Vagina (tissue), 2 donors: Measurements from ENCODE around the gene IRX5. TPM values are rescaled to one million over a fixed set of nuclear protein-coding genes. Genes with fewer than 3 reads are reported as not detected.

ENCODE experiments used
- DNase-seq, 2 donors: peaks; one replicate each; pipeline ENCODE4 v3.0.0-alpha.2; 2017; ENCODE audit errors: extremely low spot score in 2 of 2
- H3K27ac ChIP-seq: fragments of 200-600 bp; sonication (generic); one replicate; pipeline ENCODE4 v1.5.1; 2019
- H3K27me3 ChIP-seq: fragments of 200-600 bp; sonication (generic); one replicate; pipeline ENCODE4 v1.5.1; 2019
- H3K36me3 ChIP-seq, 2 donors: fragments of 200-600 bp; sonication (generic); one replicate each; pipeline ENCODE4 v1.5.1; 2017 to 2019
- H3K4me1 ChIP-seq: fragments of 200-600 bp; sonication (generic); one replicate; pipeline ENCODE4 v1.5.1; 2019
- H3K4me3 ChIP-seq, 2 donors: fragments of 200-600 bp; sonication (generic); 1 replicate in 1 of 2; 2 replicates in 1 of 2; pipeline ENCODE4 v1.5.1; 2016 to 2019
- H3K9me3 ChIP-seq: fragments of 200-600 bp; sonication (generic); one replicate; pipeline ENCODE4 v1.5.1; 2019
- CTCF ChIP-seq, 3 experiments: fragments of 450-650 bp in 2 of 3; fragments of 200-600 bp in 1 of 3; sonication (generic) in 1 of 3; IDR thresholded peaks; one replicate each; pipeline ENCODE4 v1.5.1; 2017 to 2019; ENCODE audit warnings: antibody characterized with exemption in 3 of 3, mild to moderate bottlenecking in 2 of 3, moderate library complexity in 2 of 3
- POLR2A ChIP-seq, 2 donors: fragments of 450-650 bp; IDR thresholded peaks; one replicate each; pipeline ENCODE4 v1.6.1; 2017; ENCODE audit warnings: antibody characterized with exemption in 2 of 2, mild to moderate bottlenecking in 2 of 2, moderate library complexity in 2 of 2
- POLR2AphosphoS5 ChIP-seq, 2 donors: sonication (generic); formaldehyde crosslinking; IDR thresholded peaks; one replicate each; pipeline ENCODE4 v1.9.0; 2017; ENCODE audit warnings: antibody characterized with exemption in 2 of 2, mild to moderate bottlenecking in 2 of 2, low read depth in 1 of 2; ENCODE audit not compliant: insufficient read depth in 1 of 2
- intact Hi-C: fragments of 100-400 bp; cut with DNase I; formaldehyde crosslinking; loops from one replicate; pipeline ENCODE4 v1.15.1; 2023
- total RNA-seq: library from RNA; depleted of rRNA; stranded (reverse); fragments of >200 nt; gene quantifications from one replicate; pipeline ENCODE4 v1.2.3, GENCODE V29; 2016

The IRX5 gene
- total RNA-seq, 1 donor from 2014 or later, result 11.0 TPM

GRCh38 chr16:54939029-54939346 is 8.3 kb downstream of the IRX5 start:
- intact Hi-C loops, result no loop called here
- H3K27ac ChIP-seq, result no peak overlapping the region
- DNase-seq, result no peak
- peak overlapping the region in 1 of 2 donors; percentile 55 for H3K4me3 ChIP-seq
- TF ChIP-seq POLR2AphosphoS5 (IDR thresholded peaks at IDR 0.05; ENCODE audit: insufficient read depth in 1 of 2, low read depth in 1 of 2) (no peak), CTCF (IDR thresholded peaks at IDR 0.05) (no peak), POLR2A (IDR thresholded peaks at IDR 0.05) (no peak)
- H3K9me3 ChIP-seq, result no peaks in the 10 kb centered on the region
- peaks cover 7% of the 10 kb centered on the region for H3K27me3 ChIP-seq
- peaks cover 25% of the 10 kb centered on the region for H3K4me1 ChIP-seq
- H3K36me3 ChIP-seq, result no peaks in the 10 kb centered on the region

- H3K4me1 ChIP-seq, result peaks cover 25% of the 10 kb centered on the region
- H3K36me3 ChIP-seq, result no peaks in the 10 kb centered on the region
- no peak overlapping the region for H3K4me3 ChIP-seq
- intact Hi-C loops, result no loop called here
- no peaks in the 10 kb centered on the region for H3K9me3 ChIP-seq
- peaks cover 7% of the 10 kb centered on the region for H3K27me3 ChIP-seq
- TF ChIP-seq CTCF (IDR thresholded peaks at IDR 0.05), result no peak
- TF ChIP-seq POLR2AphosphoS5 (IDR thresholded peaks at IDR 0.05; ENCODE audit: insufficient read depth in 1 of 2, low read depth in 1 of 2), result no peak
- no peak for TF ChIP-seq POLR2A (IDR thresholded peaks at IDR 0.05)
- no peak for DNase-seq
- no peak overlapping the region for H3K27ac ChIP-seq
Measured at GRCh38 chr16:54939510-54940278, 9.0 kb downstream of the IRX5 start.

- H3K4me1 ChIP-seq, result peaks cover 25% of the 10 kb centered on the region
- H3K9me3 ChIP-seq, result no peaks in the 10 kb centered on the region
- intact Hi-C loops, result no loop called here
- no peak for DNase-seq
- no peak overlapping the region for H3K4me3 ChIP-seq
- no peak overlapping the region for H3K27ac ChIP-seq
- peaks cover 7% of the 10 kb centered on the region for H3K27me3 ChIP-seq
- H3K36me3 ChIP-seq, result no peaks in the 10 kb centered on the region
- TF ChIP-seq POLR2A (IDR thresholded peaks at IDR 0.05), result no peak
- TF ChIP-seq POLR2AphosphoS5 (IDR thresholded peaks at IDR 0.05; ENCODE audit: insufficient read depth in 1 of 2, low read depth in 1 of 2), result no peak
- no peak for TF ChIP-seq CTCF (IDR thresholded peaks at IDR 0.05)
Measured at GRCh38 chr16:54940279-54940604, 9.6 kb downstream of the IRX5 start.

- Histone ChIP-seq H3K36me3 (no peaks in the 10 kb centered on the region), H3K4me3 (no peak overlapping the region), H3K9me3 (no peaks in the 10 kb centered on the region), H3K27me3 (peaks cover 7% of the 10 kb centered on the region), H3K4me1 (peaks cover 19% of the 10 kb centered on the region), H3K27ac (no peak overlapping the region)
- TF ChIP-seq CTCF (IDR thresholded peaks at IDR 0.05) (no peak), POLR2A (IDR thresholded peaks at IDR 0.05) (no peak), POLR2AphosphoS5 (IDR thresholded peaks at IDR 0.05; ENCODE audit: insufficient read depth in 1 of 2, low read depth in 1 of 2) (no peak)
- no peak for DNase-seq
- intact Hi-C loops, result no loop called here
Measured at GRCh38 chr16:54942353-54942943, 11.8 kb downstream of the IRX5 start.

GRCh38 chr16:54944002-54944401 is 13.3 kb downstream of the IRX5 start:
- intact Hi-C loops, result no loop called here
- Histone ChIP-seq H3K4me3 (no peak overlapping the region), H3K27ac (no peak overlapping the region), H3K9me3 (no peaks in the 10 kb centered on the region), H3K4me1 (peaks cover 4% of the 10 kb centered on the region), H3K27me3 (peaks cover 7% of the 10 kb centered on the region), H3K36me3 (no peaks in the 10 kb centered on the region)
- DNase-seq, result no peak
- TF ChIP-seq POLR2AphosphoS5 (IDR thresholded peaks at IDR 0.05; ENCODE audit: insufficient read depth in 1 of 2, low read depth in 1 of 2), result no peak
- TF ChIP-seq POLR2A (IDR thresholded peaks at IDR 0.05), result no peak
- no peak for TF ChIP-seq CTCF (IDR thresholded peaks at IDR 0.05)
